Cardiac muscle cell (in vitro differentiated cells and primary cell): ENCODE results near the gene DCLK1. TPM values are rescaled to one million over a fixed set of nuclear protein-coding genes. Genes with fewer than 3 reads are reported as not detected.

Source experiments
- DNase-seq, 2 donors: peaks; one replicate each; pipeline versions ENCODE4 v3.0.0 to v3.0.0-alpha.2; 2010 to 2017; ENCODE audit warnings: low read depth in 1 of 2, low spot score in 1 of 2
- H3K27ac ChIP-seq: fragments of 200-600 bp; sonication (generic); 2 replicates; pipeline ENCODE4 v1.5.1; 2016
- H3K27me3 ChIP-seq: fragments of 200-600 bp; sonication (generic); 2 replicates; pipeline ENCODE4 v1.6.0; 2016; ENCODE audit warnings: control low read depth
- H3K36me3 ChIP-seq: fragments of 200-600 bp; sonication (generic); 2 replicates; pipeline ENCODE4 v1.5.1; 2016; ENCODE audit warnings: control low read depth
- H3K4me1 ChIP-seq: fragments of 200-600 bp; sonication (generic); 2 replicates; pipeline ENCODE4 v1.8.1; 2017; ENCODE audit warnings: low read depth, mild to moderate bottlenecking, mixed run types
- H3K4me3 ChIP-seq: fragments of 200-600 bp; sonication (generic); 2 replicates; pipeline ENCODE4 v1.5.1; 2016; ENCODE audit warnings: mild to moderate bottlenecking
- H3K9me3 ChIP-seq: fragments of 200-600 bp; sonication (generic); 2 replicates; pipeline ENCODE4 v1.5.1; 2017; ENCODE audit warnings: low read depth, mild to moderate bottlenecking, control low read depth
- polyA plus RNA-seq: library from polyadenylated mRNA; unstranded; fragments of >200 nt; fragmentation: Nextera tagmentation; extraction: Ambion mirVana; gene quantifications from 2 replicates; pipeline ENCODE4 v1.2.1, GENCODE V29; 2016
- total RNA-seq: library from RNA; depleted of rRNA; stranded (reverse); fragments of >200 nt; gene quantifications from 2 replicates; pipeline ENCODE4 v1.2.3, GENCODE V29; 2016
- TF ChIP-seq, protein P1 (sequence below): IDR thresholded peaks from 2 replicates; pipeline ENCODE4 v1.5.1; 2012; ENCODE audit warnings: low read depth, mild to moderate bottlenecking, low read length

DCLK1 gene
- total and polyA plus RNA-seq, 2 experiments from 2014 or later = 0.09 TPM; not detected in 1

DNA sequence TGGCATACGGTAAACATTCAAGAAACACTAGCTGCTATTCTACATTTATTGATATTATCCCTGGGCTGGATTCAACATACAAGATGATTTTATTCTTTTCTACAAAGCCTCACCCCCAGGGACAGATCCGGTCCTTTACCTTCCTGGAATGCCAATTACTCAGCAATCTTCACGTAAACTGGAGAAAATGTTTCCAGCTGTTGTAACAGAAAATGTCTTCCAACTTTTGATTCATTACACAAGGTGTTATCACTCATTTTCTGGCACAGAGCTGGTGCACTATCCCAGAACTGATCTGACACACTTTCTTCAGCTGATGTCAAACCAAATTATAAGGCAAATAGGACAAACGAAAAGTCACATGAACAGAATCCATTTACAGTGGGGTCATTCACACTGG, 33.1 kb downstream of the DCLK1 start:
- H3K4me1 ChIP-seq = no peaks in the 10 kb centered on the region
- DNase-seq = no peak
- no peaks in the 10 kb centered on the region for H3K9me3 ChIP-seq
- H3K4me3 ChIP-seq = no peak overlapping the region
- no peaks in the 10 kb centered on the region for H3K27me3 ChIP-seq
- no peak overlapping the region for H3K27ac ChIP-seq
- no peaks in the 10 kb centered on the region for H3K36me3 ChIP-seq
- TF ChIP-seq, protein P1, sequence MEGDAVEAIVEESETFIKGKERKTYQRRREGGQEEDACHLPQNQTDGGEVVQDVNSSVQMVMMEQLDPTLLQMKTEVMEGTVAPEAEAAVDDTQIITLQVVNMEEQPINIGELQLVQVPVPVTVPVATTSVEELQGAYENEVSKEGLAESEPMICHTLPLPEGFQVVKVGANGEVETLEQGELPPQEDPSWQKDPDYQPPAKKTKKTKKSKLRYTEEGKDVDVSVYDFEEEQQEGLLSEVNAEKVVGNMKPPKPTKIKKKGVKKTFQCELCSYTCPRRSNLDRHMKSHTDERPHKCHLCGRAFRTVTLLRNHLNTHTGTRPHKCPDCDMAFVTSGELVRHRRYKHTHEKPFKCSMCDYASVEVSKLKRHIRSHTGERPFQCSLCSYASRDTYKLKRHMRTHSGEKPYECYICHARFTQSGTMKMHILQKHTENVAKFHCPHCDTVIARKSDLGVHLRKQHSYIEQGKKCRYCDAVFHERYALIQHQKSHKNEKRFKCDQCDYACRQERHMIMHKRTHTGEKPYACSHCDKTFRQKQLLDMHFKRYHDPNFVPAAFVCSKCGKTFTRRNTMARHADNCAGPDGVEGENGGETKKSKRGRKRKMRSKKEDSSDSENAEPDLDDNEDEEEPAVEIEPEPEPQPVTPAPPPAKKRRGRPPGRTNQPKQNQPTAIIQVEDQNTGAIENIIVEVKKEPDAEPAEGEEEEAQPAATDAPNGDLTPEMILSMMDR = no peak

DNA sequence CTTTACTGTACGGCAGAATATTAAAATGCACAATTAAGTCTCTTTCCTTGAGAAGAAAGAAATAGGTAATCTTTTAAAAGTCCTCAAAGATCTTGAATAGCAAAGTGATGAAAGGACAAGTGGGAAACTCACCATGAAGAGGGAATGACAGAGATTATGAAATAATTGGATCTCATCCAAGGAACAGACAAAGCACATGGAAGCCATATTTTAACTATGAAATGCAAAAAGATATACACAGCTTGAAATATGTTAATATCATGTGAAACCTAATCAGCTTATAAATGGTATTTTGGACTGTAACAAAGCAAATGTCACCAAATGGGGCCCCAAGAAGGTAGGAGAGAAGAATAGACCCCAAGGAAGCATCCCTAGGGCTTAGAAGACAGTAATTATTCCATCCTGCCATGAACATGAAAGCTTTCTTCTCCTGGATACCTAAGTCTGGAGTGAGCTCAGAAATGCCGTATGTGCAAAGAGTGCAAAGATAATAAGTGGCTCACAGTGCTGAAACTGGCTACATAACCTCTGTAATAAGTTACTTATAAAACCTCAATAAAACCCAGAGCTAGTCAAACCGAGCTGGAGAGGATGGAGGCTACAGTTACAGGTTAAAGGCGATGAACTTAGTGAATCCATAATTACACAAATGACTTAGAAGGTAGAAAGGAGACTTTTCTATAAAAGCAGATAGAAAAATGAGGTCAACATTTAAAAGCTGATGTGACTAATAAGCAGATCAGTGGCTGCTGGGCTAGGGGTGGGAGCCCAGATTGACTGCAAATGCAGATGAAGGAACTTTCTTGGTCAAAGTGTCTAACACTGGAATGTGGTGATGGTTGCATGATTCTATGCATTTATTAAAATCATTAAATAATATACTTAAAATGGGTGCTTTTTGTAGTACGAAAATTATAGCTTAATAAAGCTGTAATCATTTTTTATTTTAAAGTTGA, 34.4 kb downstream of the DCLK1 start:
- Histone ChIP-seq H3K27me3 (no peaks in the 10 kb centered on the region), H3K9me3 (no peaks in the 10 kb centered on the region), H3K4me3 (no peak overlapping the region), H3K36me3 (no peaks in the 10 kb centered on the region), H3K4me1 (no peaks in the 10 kb centered on the region), H3K27ac (no peak overlapping the region)
- TF ChIP-seq, protein P1 = no peak
- DNase-seq = peak in 1 of 2 donors; percentile 61

DNA sequence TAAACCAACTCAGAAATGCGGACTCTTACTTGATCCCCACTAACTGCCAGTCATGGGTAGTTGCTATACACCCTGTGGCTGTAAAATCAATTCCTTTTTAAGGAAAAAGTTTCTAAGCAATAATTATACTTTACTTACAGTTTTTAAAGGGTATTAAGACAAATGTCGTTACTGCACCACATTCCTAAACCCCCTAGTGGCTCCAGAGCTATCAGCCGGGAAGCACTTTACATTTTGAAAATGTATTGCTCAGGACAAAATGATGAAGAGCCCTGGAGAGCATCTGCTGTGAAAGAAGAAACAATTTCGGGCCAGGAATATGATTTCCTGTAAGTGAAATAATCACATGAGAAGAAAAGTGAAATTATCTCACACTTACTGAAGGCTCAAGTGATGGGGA, 36.7 kb downstream of the DCLK1 start:
- H3K27ac ChIP-seq = no peak overlapping the region
- DNase-seq = no peak
- TF ChIP-seq, protein P1 = no peak
- H3K4me3 ChIP-seq = no peak overlapping the region
- no peaks in the 10 kb centered on the region for H3K9me3 ChIP-seq
- H3K4me1 ChIP-seq = no peaks in the 10 kb centered on the region
- H3K36me3 ChIP-seq = no peaks in the 10 kb centered on the region
- H3K27me3 ChIP-seq = no peaks in the 10 kb centered on the region

DNA sequence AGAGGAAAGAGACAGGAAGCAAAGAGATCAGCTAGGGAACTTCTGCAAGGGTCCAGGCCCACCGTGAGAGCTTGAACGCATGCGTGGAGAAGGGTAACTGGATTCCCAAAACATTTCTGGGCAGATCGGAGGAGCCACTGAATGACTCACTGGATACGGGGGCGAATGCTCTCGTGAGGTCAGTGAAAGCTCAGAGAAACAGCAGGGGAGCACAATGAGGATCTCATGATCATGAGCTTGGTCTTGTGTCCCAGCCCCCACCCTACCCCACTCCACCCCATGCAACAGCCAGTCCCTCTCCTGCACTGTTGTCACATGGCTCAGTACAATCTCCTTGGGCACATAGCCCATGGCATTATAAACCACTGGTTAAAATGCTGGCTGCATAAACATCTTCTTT, 40.6 kb downstream of the DCLK1 start:
- Histone ChIP-seq H3K9me3 (no peaks in the 10 kb centered on the region), H3K27me3 (no peaks in the 10 kb centered on the region), H3K36me3 (no peaks in the 10 kb centered on the region), H3K4me1 (no peaks in the 10 kb centered on the region), H3K4me3 (no peak overlapping the region), H3K27ac (no peak overlapping the region)
- TF ChIP-seq, protein P1 = no peak
- peak in 1 of 2 donors; percentile 28 for DNase-seq

DNA sequence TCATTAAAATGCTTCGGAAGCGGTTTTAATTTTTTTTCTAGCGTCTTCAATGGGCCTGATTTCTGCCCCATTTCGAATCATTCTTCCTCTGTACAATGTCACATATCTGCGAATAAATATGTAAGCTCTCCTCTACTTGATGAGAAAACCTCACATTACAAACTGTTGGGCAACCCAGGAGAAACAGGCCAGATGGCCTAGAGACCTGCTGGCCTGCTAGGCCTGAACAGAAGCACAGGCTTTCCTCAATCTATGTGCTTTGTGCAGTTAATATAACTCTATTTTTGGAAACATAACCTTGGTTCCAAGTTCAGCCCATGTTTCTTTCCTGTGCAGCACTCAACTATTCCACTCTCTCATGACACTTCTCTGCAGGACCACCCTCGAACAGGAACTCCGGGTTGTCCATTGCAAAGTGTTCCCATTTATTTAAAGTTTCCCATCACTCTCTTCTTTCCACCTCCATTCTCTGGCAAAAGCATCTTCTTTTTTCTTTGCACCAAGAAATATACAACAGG, 42.0 kb downstream of the DCLK1 start:
- Histone ChIP-seq H3K9me3 (no peaks in the 10 kb centered on the region), H3K4me1 (no peaks in the 10 kb centered on the region), H3K27me3 (no peaks in the 10 kb centered on the region), H3K4me3 (no peak overlapping the region), H3K27ac (no peak overlapping the region), H3K36me3 (no peaks in the 10 kb centered on the region)
- TF ChIP-seq, protein P1 = no peak
- peak in 1 of 2 donors; percentile 16 for DNase-seq
